Erythroblast (primary cell): ENCODE data around the gene CD4.

Experiments
- GATA1 ChIP-seq: IDR thresholded peaks from 2 replicates; pipeline ENCODE4 v1.6.1; 2011; ENCODE audit warnings: low read depth, mild to moderate bottlenecking, control low read depth, low read length, moderate library complexity
- POLR2A ChIP-seq: IDR thresholded peaks from 2 replicates; pipeline ENCODE4 v1.6.1; 2011; ENCODE audit warnings: mild to moderate bottlenecking, low read length

- TF ChIP-seq POLR2A: no peak
- no peak for TF ChIP-seq GATA1
Observed at GRCh38 chr12:6827982-6828780, 38.9 kb downstream of the CD4 start, which contains the start of gene P3H3.
